AG09319 (cell line): ENCODE results near the gene SLC6A18.

Experiments
- DNase-seq: peaks from one replicate; pipeline ENCODE4 v3.0.0-alpha.2; 2010; ENCODE audit warnings: low read depth; ENCODE audit errors: extremely low read depth
- TF ChIP-seq, protein P1 (sequence below): IDR thresholded peaks from 2 replicates; pipeline ENCODE4 v1.5.1; 2011; ENCODE audit warnings: low read depth, mild to moderate bottlenecking, inconsistent platforms, low read length, moderate library complexity

The SLC6A18 gene

GRCh38 chr5:1205255-1206180, 19.7 kb upstream of the SLC6A18 start:
- DNase-seq, result no peak
- TF ChIP-seq, protein P1, sequence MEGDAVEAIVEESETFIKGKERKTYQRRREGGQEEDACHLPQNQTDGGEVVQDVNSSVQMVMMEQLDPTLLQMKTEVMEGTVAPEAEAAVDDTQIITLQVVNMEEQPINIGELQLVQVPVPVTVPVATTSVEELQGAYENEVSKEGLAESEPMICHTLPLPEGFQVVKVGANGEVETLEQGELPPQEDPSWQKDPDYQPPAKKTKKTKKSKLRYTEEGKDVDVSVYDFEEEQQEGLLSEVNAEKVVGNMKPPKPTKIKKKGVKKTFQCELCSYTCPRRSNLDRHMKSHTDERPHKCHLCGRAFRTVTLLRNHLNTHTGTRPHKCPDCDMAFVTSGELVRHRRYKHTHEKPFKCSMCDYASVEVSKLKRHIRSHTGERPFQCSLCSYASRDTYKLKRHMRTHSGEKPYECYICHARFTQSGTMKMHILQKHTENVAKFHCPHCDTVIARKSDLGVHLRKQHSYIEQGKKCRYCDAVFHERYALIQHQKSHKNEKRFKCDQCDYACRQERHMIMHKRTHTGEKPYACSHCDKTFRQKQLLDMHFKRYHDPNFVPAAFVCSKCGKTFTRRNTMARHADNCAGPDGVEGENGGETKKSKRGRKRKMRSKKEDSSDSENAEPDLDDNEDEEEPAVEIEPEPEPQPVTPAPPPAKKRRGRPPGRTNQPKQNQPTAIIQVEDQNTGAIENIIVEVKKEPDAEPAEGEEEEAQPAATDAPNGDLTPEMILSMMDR, result no peak

GRCh38 chr5:1206521-1207412, 18.4 kb upstream of the SLC6A18 start:
- TF ChIP-seq, protein P1, result no peak
- no peak for DNase-seq

DNA sequence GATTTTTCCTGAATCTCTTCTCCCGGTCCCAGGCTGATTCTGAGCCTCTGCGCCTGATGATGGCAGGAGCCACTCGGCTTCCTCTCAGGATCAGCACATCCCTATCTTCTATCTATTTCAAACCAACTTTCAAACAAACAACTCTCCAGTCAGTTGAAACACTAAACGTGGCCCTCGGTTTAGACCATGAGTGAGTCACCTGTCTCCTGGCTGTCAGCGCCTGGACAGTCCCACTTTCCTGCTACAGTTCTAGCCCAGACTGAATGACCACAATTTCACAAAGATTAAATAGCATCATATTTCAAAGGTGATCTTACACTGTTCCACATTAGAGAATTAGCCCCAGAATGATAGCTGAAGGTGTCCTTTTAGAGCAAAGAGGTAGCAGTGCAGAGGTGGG, 17.6 kb upstream of the SLC6A18 start:
- TF ChIP-seq, protein P1, result no peak
- no peak for DNase-seq

GRCh38 chr5:1208221-1208742, 16.9 kb upstream of the SLC6A18 start:
- no peak for DNase-seq
- TF ChIP-seq, protein P1, result no peak

- TF ChIP-seq, protein P1, result peak; percentile 38
- no peak for DNase-seq
These were observed 16.3 kb upstream of the SLC6A18 start for GRCh38 chr5:1208743-1209488.

- DNase-seq, result no peak
- TF ChIP-seq, protein P1, result no peak
These were observed 15.7 kb upstream of the SLC6A18 start for GRCh38 chr5:1209489-1209852.
